Activated B cell treated with CpG ODN at 0.5 μM for 24 hours (primary cell): ENCODE results near the gene BAZ2A. TPM values are rescaled to one million over a fixed set of nuclear protein-coding genes. Genes with fewer than 3 reads are reported as not detected.

Experiments
- ATAC-seq: fragments of 200-7000 bp; cut with Tn5 transposase; one replicate; pipeline ENCODE4 v1.10.0; 2021; ENCODE audit warnings: low read depth, mild to moderate bottlenecking, moderate library complexity
- CTCF ChIA-PET: fragments of 350-600 bp; sonication (Branson Sonifier 250); formaldehyde crosslinking; loops from one replicate; lab custom pipeline; 2021; ENCODE audit warnings: antibody characterized with exemption; lab: Charles Lee
- POLR2A ChIA-PET: fragments of 350-600 bp; sonication (Branson Sonifier 250); formaldehyde crosslinking; loops from one replicate; lab custom pipeline; 2021; ENCODE audit warnings: antibody characterized with exemption; lab: Charles Lee
- DNase-seq: peaks from one replicate; pipeline ENCODE4 v3.0.0; 2022
- H3K27ac Mint-ChIP-seq: one replicate; pipeline ENCODE4 v1.8.0; 2020; ENCODE audit warnings: mixed read lengths
- H3K27me3 Mint-ChIP-seq: one replicate; pipeline ENCODE4 v1.8.0; 2021; ENCODE audit warnings: mixed read lengths
- H3K36me3 Mint-ChIP-seq: one replicate; pipeline ENCODE4 v1.8.0; 2021; ENCODE audit warnings: low read depth, mixed read lengths
- H3K4me1 Mint-ChIP-seq: one replicate; pipeline ENCODE4 v1.8.0; 2021; ENCODE audit warnings: mixed read lengths
- H3K4me3 Mint-ChIP-seq: one replicate; pipeline ENCODE4 v1.8.0; 2020; ENCODE audit warnings: mild to moderate bottlenecking, mixed read lengths
- H3K9me3 Mint-ChIP-seq: one replicate; pipeline ENCODE4 v1.8.0; 2020; ENCODE audit warnings: mixed read lengths
- CTCF ChIP-seq: fragments of 200-600 bp; IDR thresholded peaks from one replicate; pipeline ENCODE4 v1.8.0; 2022; ENCODE audit warnings: antibody characterized with exemption, mild to moderate bottlenecking
- intact Hi-C: fragments of 100-400 bp; cut with micrococcal nuclease; formaldehyde crosslinking; loops from one replicate; pipeline ENCODE4 v1.15.1; 2024
- total RNA-seq: library from RNA; stranded (reverse); gene quantifications from 2 replicates; pipeline ENCODE4 v1.2.3, GENCODE V29; 2022

Gene BAZ2A
- total RNA-seq, 1 donor from 2014 or later: 192 TPM

GRCh38 chr12:56670836-56671235 lies 40.7 kb upstream of the BAZ2A start:
- no peak for TF ChIP-seq CTCF
- H3K36me3 Mint-ChIP-seq: peaks cover 68% of the 10 kb centered on the region
- POLR2A ChIA-PET: interaction anchor here (0.6 to 1.9 kb wide), 5 partner anchors 14 to 41 kb away, joined by 3 to 6 read pairs (median 3); partner anchors contain the start of genes ATP5F1B and PTGES3

DNA sequence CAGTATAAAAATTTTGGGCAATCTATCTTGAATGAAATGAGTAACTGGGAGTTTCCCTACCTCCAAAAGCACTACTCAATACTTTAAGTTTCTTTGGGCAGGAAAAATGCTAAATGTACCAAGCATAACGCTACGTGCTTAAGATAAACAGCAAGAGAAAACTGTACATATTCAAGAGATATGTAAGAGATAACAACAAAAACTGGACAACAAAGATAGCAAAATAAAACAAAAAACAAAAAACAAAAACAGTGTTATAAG lies 38.0 kb upstream of the BAZ2A start:
- no peak for ATAC-seq
- ChIA-PET POLR2A (interaction anchor here (1.5 kb wide), 1 partner anchor 9 kb away, joined by 5 read pairs; no protein-coding TSS in a partner anchor), CTCF (no interaction called here)
- H3K4me1 Mint-ChIP-seq: peaks cover 6% of the 10 kb centered on the region
- H3K9me3 Mint-ChIP-seq: no peaks in the 10 kb centered on the region
- peaks cover 85% of the 10 kb centered on the region for H3K36me3 Mint-ChIP-seq
- H3K4me3 Mint-ChIP-seq: no peak overlapping the region
- intact Hi-C loops: no loop called here
- H3K27me3 Mint-ChIP-seq: no peaks in the 10 kb centered on the region
- no peak overlapping the region for H3K27ac Mint-ChIP-seq
- no peak for TF ChIP-seq CTCF
- no peak for DNase-seq

More at GRCh38 chr12:56670836-56671235, 40.7 kb upstream of the BAZ2A start:
- Mint-ChIP-seq H3K9me3 (no peaks in the 10 kb centered on the region), H3K4me3 (no peak overlapping the region), H3K4me1 (peaks cover 16% of the 10 kb centered on the region), H3K27me3 (no peaks in the 10 kb centered on the region), H3K27ac (no peak overlapping the region)
- DNase-seq (no peak), ATAC-seq (no peak)
- CTCF ChIA-PET: interaction anchor here (1.2 kb wide), 1 partner anchor 34 kb away, joined by 4 read pairs; no protein-coding TSS in a partner anchor
- intact Hi-C loops: no loop called here

DNA sequence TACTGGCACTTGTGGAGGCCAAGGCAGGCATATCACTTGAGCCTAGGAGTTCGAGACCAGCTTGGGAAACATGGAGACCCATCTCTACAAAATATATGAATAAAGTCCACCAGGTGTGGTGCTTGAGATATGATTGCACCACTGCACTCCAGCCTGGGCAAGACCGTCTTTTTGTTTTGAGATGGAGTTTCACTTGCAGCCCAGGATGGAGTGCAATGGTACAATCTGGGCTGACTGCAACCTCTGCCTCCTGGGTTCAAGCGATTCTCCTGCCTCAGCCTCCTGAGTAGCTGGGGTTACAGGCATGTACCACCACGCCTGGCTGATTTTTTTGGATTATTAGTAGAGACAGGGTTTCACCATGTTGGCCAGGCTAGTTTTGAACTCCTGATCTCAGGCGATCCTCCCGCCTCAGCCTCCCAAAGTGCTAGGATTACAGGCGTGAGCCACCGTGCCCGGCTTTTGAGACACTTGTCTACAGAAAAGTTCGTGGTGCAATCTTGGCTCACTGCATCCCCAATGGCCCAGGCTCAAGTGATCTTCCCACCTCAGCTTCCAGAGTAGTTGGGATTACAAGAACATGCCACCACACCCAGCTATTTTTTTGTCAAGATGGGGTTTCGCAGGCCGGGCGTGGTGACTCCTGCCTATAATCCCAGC lies 32.0 kb upstream of the BAZ2A start:
- Mint-ChIP-seq H3K4me3 (no peak overlapping the region), H3K4me1 (peaks cover 38% of the 10 kb centered on the region), H3K27ac (peak overlapping the region; percentile 83), H3K27me3 (no peaks in the 10 kb centered on the region), H3K36me3 (peaks cover 45% of the 10 kb centered on the region), H3K9me3 (no peaks in the 10 kb centered on the region)
- no peak for TF ChIP-seq CTCF
- ChIA-PET POLR2A (interaction anchor here (0.7 to 5.8 kb wide), 10 partner anchors 14 to 449 kb away, joined by 3 to 97 read pairs (median 6); partner anchors contain the start of genes ATP5F1B, NACA, PTGES3 and STAT6), CTCF (no interaction called here)
- DNase-seq (no peak), ATAC-seq (no peak)
- intact Hi-C loops: no loop called here

GRCh38 chr12:56661560-56661959 lies 31.4 kb upstream of the BAZ2A start:
- Mint-ChIP-seq H3K27ac (peak overlapping the region; percentile 83), H3K36me3 (peaks cover 44% of the 10 kb centered on the region), H3K4me3 (no peak overlapping the region), H3K4me1 (peaks cover 38% of the 10 kb centered on the region), H3K27me3 (no peaks in the 10 kb centered on the region), H3K9me3 (no peaks in the 10 kb centered on the region)
- CTCF ChIA-PET: no interaction called here
- DNase-seq: no peak
- no peak for TF ChIP-seq CTCF
- POLR2A ChIA-PET: interaction anchor here (0.7 to 5.8 kb wide), 9 partner anchors 14 to 450 kb away, joined by 3 to 97 read pairs (median 6); partner anchors contain the start of genes ATP5F1B, NACA, PTGES3 and STAT6
- ATAC-seq: peak; percentile 51
- intact Hi-C loops: no loop called here

DNA sequence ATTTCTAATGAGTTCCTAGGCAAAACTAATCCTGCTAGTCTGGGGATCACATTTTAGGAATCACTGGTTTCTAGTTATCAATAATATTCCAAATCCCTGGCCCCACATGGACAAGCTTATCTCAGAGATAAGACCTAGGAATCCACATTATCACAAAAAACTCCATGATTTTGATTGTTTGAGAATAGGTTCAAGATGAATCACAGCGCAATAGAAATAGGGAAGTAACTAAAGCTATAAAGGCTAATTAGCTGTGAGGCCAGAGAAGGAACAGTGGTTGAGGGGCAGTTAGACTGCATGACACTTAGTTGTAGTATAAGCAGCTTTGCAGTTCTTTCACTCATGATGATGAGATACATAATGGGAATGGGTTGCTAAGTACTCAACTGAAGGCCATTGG lies 28.8 kb upstream of the BAZ2A start:
- Mint-ChIP-seq H3K9me3 (peaks cover 3% of the 10 kb centered on the region), H3K4me1 (peaks cover 38% of the 10 kb centered on the region), H3K36me3 (peaks cover 20% of the 10 kb centered on the region), H3K4me3 (peak overlapping the region; percentile 46), H3K27me3 (no peaks in the 10 kb centered on the region), H3K27ac (peak overlapping the region; percentile 89)
- CTCF ChIA-PET: interaction anchor here (1.0 to 2.8 kb wide), 4 partner anchors 13 to 453 kb away, joined by 3 to 16 read pairs (median 4); partner anchors contain the start of genes ATP5F1B and NACA
- ATAC-seq (peak; percentile 57), DNase-seq (no peak)
- TF ChIP-seq CTCF: no peak
- intact Hi-C loops: loop anchor here (1.0 to 2.0 kb wide), 3 partner anchors 26 to 29 kb away; partner anchors contain the start of genes BAZ2A and PTGES3
- POLR2A ChIA-PET: interaction anchor here (0.6 to 5.8 kb wide), 20 partner anchors 9 to 1013 kb away, joined by 3 to 97 read pairs (median 5); partner anchors contain the start of genes ATP5F1B, BAZ2A, NACA and PTGES3
